Measurements from ENCODE around the gene ARHGEF4. TPM values are rescaled to one million over a fixed set of nuclear protein-coding genes. Genes with fewer than 3 reads are reported as not detected.

Gene ARHGEF4
- total RNA-seq, 1 donor from 2014 or later = 74.8 TPM

DNA sequence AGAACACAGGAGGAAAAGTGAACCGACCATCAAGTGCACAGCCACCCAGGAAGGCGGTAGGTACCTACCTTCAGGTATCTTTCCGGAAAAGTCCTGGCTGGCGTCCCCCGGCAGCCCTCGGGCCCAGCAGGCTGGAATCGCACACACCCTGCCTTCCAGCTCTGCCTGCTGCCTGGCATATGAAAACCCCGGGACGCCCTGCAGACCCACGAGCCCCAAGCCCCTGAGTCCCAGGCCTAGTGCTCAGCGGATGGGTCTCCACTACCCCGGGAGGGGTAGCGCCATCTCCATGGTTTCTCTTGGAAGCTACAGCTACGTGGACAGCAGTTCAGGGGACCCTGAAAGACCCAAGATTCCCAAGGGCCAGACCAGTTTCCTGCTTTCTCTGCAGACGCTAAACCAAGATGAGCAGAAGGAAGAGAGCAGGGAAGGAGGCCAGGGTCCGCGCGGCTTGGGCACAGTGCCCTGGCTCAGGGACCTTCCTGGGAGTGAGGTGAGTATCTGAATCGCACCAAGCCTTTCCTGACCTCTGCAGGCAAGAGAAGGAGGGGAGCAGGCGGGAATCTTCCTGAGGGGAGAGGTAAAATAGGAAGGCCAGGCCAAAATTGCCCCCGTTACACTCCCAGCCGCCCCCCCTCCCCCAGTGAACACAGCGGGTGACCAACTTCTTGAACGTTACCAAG is 80.4 kb downstream of the ARHGEF4 start:
- Histone ChIP-seq H3K27me3 (ENCODE audit: control insufficient read depth, insufficient read depth, low read length) (no peaks in the 10 kb centered on the region), H3K36me3 (ENCODE audit: control insufficient read depth, insufficient read depth, low read length) (peaks cover 8% of the 10 kb centered on the region), H3K4me3 (ENCODE audit: low read depth, low read length) (no peak overlapping the region)
- FAIRE-seq (no peak), DNase-seq (ENCODE audit: low read depth) (no peak)
- TF ChIP-seq, protein P1, sequence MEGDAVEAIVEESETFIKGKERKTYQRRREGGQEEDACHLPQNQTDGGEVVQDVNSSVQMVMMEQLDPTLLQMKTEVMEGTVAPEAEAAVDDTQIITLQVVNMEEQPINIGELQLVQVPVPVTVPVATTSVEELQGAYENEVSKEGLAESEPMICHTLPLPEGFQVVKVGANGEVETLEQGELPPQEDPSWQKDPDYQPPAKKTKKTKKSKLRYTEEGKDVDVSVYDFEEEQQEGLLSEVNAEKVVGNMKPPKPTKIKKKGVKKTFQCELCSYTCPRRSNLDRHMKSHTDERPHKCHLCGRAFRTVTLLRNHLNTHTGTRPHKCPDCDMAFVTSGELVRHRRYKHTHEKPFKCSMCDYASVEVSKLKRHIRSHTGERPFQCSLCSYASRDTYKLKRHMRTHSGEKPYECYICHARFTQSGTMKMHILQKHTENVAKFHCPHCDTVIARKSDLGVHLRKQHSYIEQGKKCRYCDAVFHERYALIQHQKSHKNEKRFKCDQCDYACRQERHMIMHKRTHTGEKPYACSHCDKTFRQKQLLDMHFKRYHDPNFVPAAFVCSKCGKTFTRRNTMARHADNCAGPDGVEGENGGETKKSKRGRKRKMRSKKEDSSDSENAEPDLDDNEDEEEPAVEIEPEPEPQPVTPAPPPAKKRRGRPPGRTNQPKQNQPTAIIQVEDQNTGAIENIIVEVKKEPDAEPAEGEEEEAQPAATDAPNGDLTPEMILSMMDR (IDR thresholded peaks at IDR 0.05; ENCODE audit: insufficient read depth, low read length, severe bottlenecking) = no peak

DNA sequence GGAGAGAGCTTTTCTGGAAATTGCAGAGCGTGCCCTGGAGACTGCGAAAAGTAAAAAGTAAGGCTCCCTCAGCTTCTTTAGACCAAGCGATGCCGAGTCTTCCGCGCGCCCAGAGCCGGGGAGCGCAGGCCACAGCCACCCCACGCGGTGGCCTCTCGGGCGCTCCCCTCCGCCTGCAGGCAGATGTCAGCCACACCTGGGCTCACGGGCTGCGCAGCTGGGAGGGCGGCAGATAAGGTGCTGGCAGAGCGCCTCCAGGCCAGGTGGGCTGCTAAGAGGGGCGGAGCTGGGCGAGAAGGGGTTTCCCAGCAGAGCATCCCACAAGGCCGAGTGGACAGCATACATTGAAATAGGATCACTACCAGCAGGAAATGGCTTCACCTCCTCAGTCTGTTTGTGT is 81.7 kb downstream of the ARHGEF4 start:
- peaks cover 8% of the 10 kb centered on the region for H3K36me3 ChIP-seq (ENCODE audit: control insufficient read depth, insufficient read depth, low read length)
- no peak overlapping the region for H3K4me3 ChIP-seq (ENCODE audit: low read depth, low read length)
- FAIRE-seq = no peak
- no peaks in the 10 kb centered on the region for H3K27me3 ChIP-seq (ENCODE audit: control insufficient read depth, insufficient read depth, low read length)
- DNase-seq (ENCODE audit: low read depth) = no peak
- TF ChIP-seq, protein P1 (IDR thresholded peaks at IDR 0.05; ENCODE audit: insufficient read depth, low read length, severe bottlenecking) = no peak

DNA sequence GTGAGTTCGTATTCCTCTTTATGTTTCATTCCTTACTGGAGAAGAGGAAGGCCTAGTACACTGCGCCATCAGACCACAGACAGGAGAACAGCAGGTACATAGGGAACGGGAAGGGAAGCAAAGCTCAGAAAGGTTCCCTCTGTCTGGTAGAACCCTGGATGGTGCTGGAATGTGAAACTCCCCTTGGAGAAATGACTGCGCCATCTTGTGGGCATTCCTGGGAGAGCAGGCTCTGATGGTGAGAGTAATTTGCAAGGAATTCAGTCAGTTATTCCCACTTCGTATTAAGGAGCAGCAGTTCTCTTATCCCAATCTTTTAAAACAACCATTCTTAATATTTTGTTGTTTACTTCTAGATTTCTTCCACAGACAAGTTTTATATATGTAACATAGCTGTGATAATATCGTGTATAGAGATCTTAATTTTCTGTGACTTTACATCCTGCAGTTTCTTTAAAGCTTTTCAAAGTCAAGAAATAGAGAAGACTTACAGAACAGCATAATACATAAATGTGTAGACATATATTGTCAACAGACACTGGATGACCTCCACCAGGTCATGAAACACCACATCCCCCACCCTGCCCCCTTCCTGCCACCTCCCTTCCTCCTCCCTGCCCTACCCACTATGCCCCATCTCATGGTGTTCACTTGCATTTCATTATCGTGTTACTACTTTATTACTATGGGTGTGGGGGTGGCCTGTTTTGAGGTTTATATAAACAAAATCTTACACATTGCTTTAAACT is 83.9 kb downstream of the ARHGEF4 start:
- TF ChIP-seq, protein P1 (IDR thresholded peaks at IDR 0.05; ENCODE audit: insufficient read depth, low read length, severe bottlenecking) = peak; percentile 81
- FAIRE-seq (peak; percentile 89), DNase-seq (ENCODE audit: low read depth) (peak; percentile 77)

DNA sequence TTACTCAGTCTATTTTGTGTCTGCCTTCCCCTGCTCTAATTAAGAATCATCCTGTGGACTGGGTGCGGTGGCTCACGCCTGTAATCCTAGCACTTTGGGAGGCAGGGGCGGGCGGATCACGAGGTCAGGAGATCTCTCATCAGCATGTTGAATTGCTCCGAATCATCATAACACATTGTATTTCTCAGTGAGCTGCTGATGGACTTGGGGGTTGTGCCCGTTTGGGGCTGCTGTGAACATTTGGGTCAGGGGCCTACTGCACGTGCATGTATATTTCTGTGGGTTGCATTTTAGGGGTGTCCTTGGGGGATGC is 84.4 kb downstream of the ARHGEF4 start:
- FAIRE-seq = no peak
- peaks cover 1% of the 10 kb centered on the region for H3K36me3 ChIP-seq (ENCODE audit: control insufficient read depth, insufficient read depth, low read length)
- no peak for DNase-seq (ENCODE audit: low read depth)
- no peak overlapping the region for H3K4me3 ChIP-seq (ENCODE audit: low read depth, low read length)
- TF ChIP-seq, protein P1 (IDR thresholded peaks at IDR 0.05; ENCODE audit: insufficient read depth, low read length, severe bottlenecking) = no peak
- no peaks in the 10 kb centered on the region for H3K27me3 ChIP-seq (ENCODE audit: control insufficient read depth, insufficient read depth, low read length)

More for the DNA sequence above, 83.9 kb downstream of the ARHGEF4 start:
- H3K27me3 ChIP-seq (ENCODE audit: control insufficient read depth, insufficient read depth, low read length) = no peaks in the 10 kb centered on the region
- no peak overlapping the region for H3K4me3 ChIP-seq (ENCODE audit: low read depth, low read length)
- H3K36me3 ChIP-seq (ENCODE audit: control insufficient read depth, insufficient read depth, low read length) = peaks cover 1% of the 10 kb centered on the region

DNA sequence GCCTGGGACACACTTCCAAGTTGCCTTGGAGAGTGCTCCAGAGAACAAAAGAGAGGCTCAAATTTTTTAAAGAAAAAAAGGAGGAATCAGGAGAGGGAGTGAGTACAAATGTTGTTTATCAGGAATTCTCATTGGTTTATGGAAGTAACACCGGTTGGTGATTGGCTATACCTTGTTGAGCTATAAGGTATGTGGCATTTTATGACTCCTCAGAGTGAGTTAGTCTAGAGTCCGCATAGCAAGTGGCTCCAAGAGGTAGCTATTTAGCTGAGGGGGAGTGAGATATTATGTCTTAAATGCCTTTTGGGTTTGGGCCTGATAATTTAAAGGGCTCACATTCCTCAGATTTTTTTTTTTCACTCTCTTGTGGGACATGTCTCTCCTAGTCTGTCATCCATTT is 85.7 kb downstream of the ARHGEF4 start:
- Histone ChIP-seq H3K27me3 (ENCODE audit: control insufficient read depth, insufficient read depth, low read length) (no peaks in the 10 kb centered on the region), H3K4me3 (ENCODE audit: low read depth, low read length) (no peak overlapping the region), H3K36me3 (ENCODE audit: control insufficient read depth, insufficient read depth, low read length) (peaks cover 3% of the 10 kb centered on the region)
- TF ChIP-seq, protein P1 (IDR thresholded peaks at IDR 0.05; ENCODE audit: insufficient read depth, low read length, severe bottlenecking) = no peak
- no peak for FAIRE-seq
- no peak for DNase-seq (ENCODE audit: low read depth)
